OCI-LY3 (cell line): ENCODE data around the gene IGFL4.

Source experiments
- CTCF ChIP-seq: fragments of 200-600, 300-600 bp; sonication (generic); IDR thresholded peaks from 2 replicates; pipeline ENCODE4 v1.5.1; 2014; ENCODE audit warnings: antibody characterized with exemption, low read length, low read depth
- EZH2phosphoT487 ChIP-seq: fragments of 200-600 bp; shearing (Covaris generic); IDR thresholded peaks from 2 replicates; pipeline ENCODE4 v1.6.1; 2018; ENCODE audit warnings: antibody characterized with exemption, mixed run types, low read depth

DNA sequence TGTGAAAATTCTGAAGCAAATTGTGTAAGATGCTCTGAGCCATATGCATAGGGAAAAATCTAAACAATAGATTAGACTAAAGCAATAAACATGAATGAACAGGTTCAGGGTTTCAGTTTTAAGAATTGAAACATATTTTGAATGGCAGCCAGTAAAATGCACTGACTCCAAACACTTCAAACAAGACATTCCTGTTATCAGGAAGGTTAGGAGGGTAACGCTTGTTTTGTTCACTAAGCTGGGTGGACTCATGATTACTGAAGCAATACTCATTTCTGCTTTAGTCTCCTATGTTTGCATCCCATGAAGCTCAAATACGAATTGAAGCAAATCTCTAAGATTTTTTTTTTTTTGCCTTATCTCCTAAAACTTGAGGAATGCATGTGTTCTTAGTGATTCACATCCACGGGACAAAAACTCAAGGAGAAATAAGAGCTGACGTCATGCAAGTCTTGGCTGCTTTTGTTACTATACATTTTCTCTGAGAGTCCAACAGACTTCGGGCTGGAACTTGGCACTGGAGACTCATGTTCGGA lies 29.1 kb upstream of the IGFL4 start:
- TF ChIP-seq CTCF = no peak
- no peak for TF ChIP-seq EZH2phosphoT487
